HG03060 (cell line): Measurements from ENCODE around the gene C19orf25.
A peak's percentile ranks its signal among the peaks of the same experiment; 100 is the strongest.

Experiments used
- ATAC-seq: cut with Tn5 transposase; IDR thresholded peaks from one replicate; pipeline ENCODE4 v1.9.1; 2021; ENCODE audit warnings: low read depth, moderate number of reproducible peaks; ENCODE audit not compliant: unreplicated experiment

C19orf25 gene

GRCh38 chr19:1496714-1497577, 17.9 kb upstream of the C19orf25 start:
- ATAC-seq, result no peak

GRCh38 chr19:1495799-1496713, 17.0 kb upstream of the C19orf25 start:
- ATAC-seq, result no peak

- ATAC-seq, result no peak
These were observed 16.2 kb upstream of the C19orf25 start for GRCh38 chr19:1495051-1495798.

- no peak for ATAC-seq
These were observed 15.2 kb upstream of the C19orf25 start for GRCh38 chr19:1494115-1494815.

- no peak for ATAC-seq
These were observed 13.5 kb upstream of the C19orf25 start for GRCh38 chr19:1492474-1493006.

GRCh38 chr19:1491849-1492170, 12.8 kb upstream of the C19orf25 start:
- no peak for ATAC-seq

GRCh38 chr19:1491114-1491848, 12.3 kb upstream of the C19orf25 start, which contains the start of gene REEP6:
TSS of gene REEP6 (plus strand) at chr19:1491181. CDS start at chr19:1491270, 89 bp downstream.
- no peak for ATAC-seq

GRCh38 chr19:1490311-1491113, 11.5 kb upstream of the C19orf25 start, which contains the start of gene PCSK4:
TSS of gene PCSK4 (minus strand) at chr19:1490350. CDS start at chr19:1490346, 4 bp downstream.
- ATAC-seq, result peak; percentile 73

GRCh38 chr19:1489463-1490310, 10.7 kb upstream of the C19orf25 start:
- ATAC-seq, result no peak

GRCh38 chr19:1488282-1488601, 9.2 kb upstream of the C19orf25 start:
- no peak for ATAC-seq

GRCh38 chr19:1487576-1488281, 8.7 kb upstream of the C19orf25 start:
- no peak for ATAC-seq

GRCh38 chr19:1486720-1487575, 7.9 kb upstream of the C19orf25 start:
- ATAC-seq, result no peak

- ATAC-seq, result no peak
These were observed 5.0 kb upstream of the C19orf25 start for GRCh38 chr19:1483979-1484428.

GRCh38 chr19:1483131-1483978, 4.3 kb upstream of the C19orf25 start:
- ATAC-seq, result no peak
